Testis (tissue), 2 donors: ENCODE results near the gene METAP2.

Experiments used
- POLR2A ChIP-seq: fragments of 450-650 bp; IDR thresholded peaks from one replicate; pipeline ENCODE4 v1.6.1; 2017; ENCODE audit warnings: antibody characterized with exemption, mild to moderate bottlenecking, moderate library complexity
- TF ChIP-seq, protein P1 (sequence below), 3 experiments: fragments of 450-650 bp in 2 of 3; fragments of 200-600 bp in 1 of 3; sonication (generic) in 1 of 3; IDR thresholded peaks; one replicate each; pipeline ENCODE4 v1.5.1; 2016 to 2019; ENCODE audit warnings: antibody characterized with exemption in 3 of 3, mild to moderate bottlenecking in 2 of 3, moderate library complexity in 1 of 3

DNA sequence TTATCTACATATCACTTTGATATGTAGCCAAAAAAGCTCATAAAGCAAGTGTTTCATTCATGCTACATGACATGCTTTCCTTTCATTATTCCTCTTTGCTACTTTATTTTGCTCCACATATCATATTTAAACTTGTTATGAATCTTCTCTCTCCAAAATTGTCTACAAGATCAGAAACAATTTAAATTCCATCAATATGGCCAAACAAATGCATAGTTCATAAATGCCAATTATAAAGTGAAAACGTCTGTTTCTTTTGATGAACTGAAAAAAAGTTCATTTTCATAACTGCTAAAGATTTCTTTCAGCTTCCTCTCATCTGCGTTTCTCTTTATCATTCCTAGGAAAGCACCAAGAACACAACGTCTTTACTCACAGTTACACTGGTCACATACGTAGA lies 54.5 kb downstream of the METAP2 start:
- TF ChIP-seq, protein P1, sequence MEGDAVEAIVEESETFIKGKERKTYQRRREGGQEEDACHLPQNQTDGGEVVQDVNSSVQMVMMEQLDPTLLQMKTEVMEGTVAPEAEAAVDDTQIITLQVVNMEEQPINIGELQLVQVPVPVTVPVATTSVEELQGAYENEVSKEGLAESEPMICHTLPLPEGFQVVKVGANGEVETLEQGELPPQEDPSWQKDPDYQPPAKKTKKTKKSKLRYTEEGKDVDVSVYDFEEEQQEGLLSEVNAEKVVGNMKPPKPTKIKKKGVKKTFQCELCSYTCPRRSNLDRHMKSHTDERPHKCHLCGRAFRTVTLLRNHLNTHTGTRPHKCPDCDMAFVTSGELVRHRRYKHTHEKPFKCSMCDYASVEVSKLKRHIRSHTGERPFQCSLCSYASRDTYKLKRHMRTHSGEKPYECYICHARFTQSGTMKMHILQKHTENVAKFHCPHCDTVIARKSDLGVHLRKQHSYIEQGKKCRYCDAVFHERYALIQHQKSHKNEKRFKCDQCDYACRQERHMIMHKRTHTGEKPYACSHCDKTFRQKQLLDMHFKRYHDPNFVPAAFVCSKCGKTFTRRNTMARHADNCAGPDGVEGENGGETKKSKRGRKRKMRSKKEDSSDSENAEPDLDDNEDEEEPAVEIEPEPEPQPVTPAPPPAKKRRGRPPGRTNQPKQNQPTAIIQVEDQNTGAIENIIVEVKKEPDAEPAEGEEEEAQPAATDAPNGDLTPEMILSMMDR (IDR thresholded peaks at IDR 0.05), result no peak
- TF ChIP-seq POLR2A, result no peak
